HCT116 (cell line): ENCODE data around the gene PICALM. TPM values are rescaled to one million over a fixed set of nuclear protein-coding genes. Genes with fewer than 3 reads are reported as not detected.

Source experiments
- ATAC-seq: fragments of 200-7000 bp; cut with Tn5 transposase; 2 replicates; pipeline ENCODE4 v1.9.1; 2020; ENCODE audit warnings: mild to moderate bottlenecking, moderate library complexity
- BruUV-seq: library from RNA; stranded (reverse); fragments of 400-500 nt; replicated peaks from 2 replicates; lab custom pipeline; 2021; lab: Mats Ljungman, UMichigan
- CTCF ChIA-PET: fragments of 300-600 bp; sonication (Branson Sonifier 250); formaldehyde crosslinking; loops from one replicate; lab custom pipeline; 2021; ENCODE audit warnings: antibody characterized with exemption; lab: Charles Lee
- POLR2A ChIA-PET: fragments of 300-600, 350-600 bp; sonication (Branson Sonifier 250); formaldehyde crosslinking; loops from one replicate; lab custom pipeline; 2021; ENCODE audit warnings: antibody characterized with exemption; lab: Charles Lee
- RAD21 ChIA-PET, 2 experiments: fragments of 300-600 bp; sonication (Branson Sonifier 250); formaldehyde crosslinking; loops; one replicate each; lab custom pipeline; 2023; ENCODE audit warnings: low total read pairs in 2 of 2; ENCODE audit not compliant: uncharacterized antibody in 2 of 2, unreplicated experiment in 2 of 2, low non-redundant PET in 1 of 2; lab: Charles Lee
- DNase-seq: peaks from one replicate; pipeline ENCODE4 v3.0.0-alpha.2; 2010; ENCODE audit warnings: low read depth, low spot score
- H2AFZ ChIP-seq: fragments of 200-600 bp; shearing (Covaris generic), sonication (generic); 2 replicates; pipeline ENCODE4 v1.6.1; 2017; ENCODE audit warnings: low read depth, mixed run types, mixed read lengths, antibody characterized with exemption, low read length; ENCODE audit not compliant: poor library complexity, severe bottlenecking
- H3K27ac ChIP-seq: 2 replicates; pipeline ENCODE4 v1.5.1; 2012; ENCODE audit warnings: low read depth, low read length
- H3K27me3 ChIP-seq: fragments of 200-600 bp; sonication (generic); 2 replicates; pipeline ENCODE4 v1.6.1; 2016; ENCODE audit warnings: mixed run types, low read length, mixed read lengths; ENCODE audit not compliant: insufficient read depth
- H3K36me3 ChIP-seq, 2 experiments: fragments of 200-500 bp in 1 of 2; fragments of 200-600 bp in 1 of 2; sonication (Bioruptor generic) in 1 of 2; sonication (generic) in 1 of 2; 2 replicates each; pipeline versions ENCODE4 v1.5.1 to v1.6.1; 2014 to 2016; ENCODE audit warnings: low read length in 2 of 2, inconsistent platforms in 1 of 2, mixed read lengths in 1 of 2, mixed run types in 1 of 2; ENCODE audit not compliant: insufficient read depth in 2 of 2, control insufficient read depth in 1 of 2
- H3K4me1 ChIP-seq, 2 experiments: fragments of 200-600 bp in 1 of 2; sonication (generic) in 1 of 2; 2 replicates each; pipeline versions ENCODE4 v1.5.1 to v1.6.1; 2012 to 2017; ENCODE audit warnings: low read length in 2 of 2, inconsistent platforms in 1 of 2, mild to moderate bottlenecking in 1 of 2, mixed read lengths in 1 of 2, mixed run types in 1 of 2, moderate library complexity in 1 of 2; ENCODE audit not compliant: insufficient read depth in 2 of 2, control insufficient read depth in 1 of 2
- H3K4me2 ChIP-seq: fragments of 200-600 bp; sonication (generic); 2 replicates; pipeline ENCODE4 v1.6.1; 2017; ENCODE audit warnings: mixed run types, low read length, mixed read lengths
- H3K4me3 ChIP-seq, 2 experiments: fragments of 200-600 bp in 1 of 2; sonication (generic) in 1 of 2; replicated peaks in 1 of 2; 2 replicates each; pipeline ENCODE4 v1.5.1; 2011 to 2016; ENCODE audit warnings: low read length in 2 of 2, control low read depth in 1 of 2, low read depth in 1 of 2, mild to moderate bottlenecking in 1 of 2, mixed read lengths in 1 of 2, mixed run types in 1 of 2
- H3K79me2 ChIP-seq: fragments of 200-600 bp; sonication (generic); 2 replicates; pipeline ENCODE4 v1.6.1; 2017; ENCODE audit warnings: mild to moderate bottlenecking, mixed run types, low read length, moderate library complexity, mixed read lengths; ENCODE audit not compliant: insufficient read depth
- H3K9ac ChIP-seq: fragments of 200-600 bp; sonication (generic); 2 replicates; pipeline ENCODE4 v1.6.1; 2016; ENCODE audit warnings: low read length, mixed read lengths
- H3K9me2 ChIP-seq: fragments of 200-600 bp; sonication (generic), shearing (Covaris generic); 2 replicates; pipeline ENCODE4 v1.6.1; 2017; ENCODE audit warnings: mixed run types, mild to moderate bottlenecking, moderate library complexity; ENCODE audit not compliant: insufficient read depth
- H3K9me3 ChIP-seq, 2 experiments: fragments of 200-500 bp in 1 of 2; fragments of 200-600 bp in 1 of 2; sonication (Bioruptor generic) in 1 of 2; sonication (generic) in 1 of 2; 2 replicates each; pipeline ENCODE4 v1.6.1; 2014 to 2017; ENCODE audit warnings: low read length in 2 of 2, mixed read lengths in 2 of 2, inconsistent platforms in 1 of 2, low read depth in 1 of 2, mild to moderate bottlenecking in 1 of 2, mixed run types in 1 of 2, moderate library complexity in 1 of 2; ENCODE audit not compliant: control insufficient read depth in 1 of 2, insufficient read depth in 1 of 2
- H4K20me1 ChIP-seq: fragments of 200-600 bp; sonication (generic), shearing (Covaris generic); 2 replicates; pipeline ENCODE4 v1.6.1; 2017; ENCODE audit warnings: mixed run types, mild to moderate bottlenecking, moderate library complexity; ENCODE audit not compliant: insufficient read depth
- ATF3 ChIP-seq: IDR thresholded peaks from 2 replicates; pipeline ENCODE4 v1.6.1; 2012
- CBX3 ChIP-seq: IDR thresholded peaks from 2 replicates; pipeline ENCODE4 v1.6.1; 2012; ENCODE audit warnings: low read depth
- CEBPB ChIP-seq: IDR thresholded peaks from 2 replicates; pipeline ENCODE4 v1.6.1; 2012; ENCODE audit warnings: low read depth
- EGR1 ChIP-seq: IDR thresholded peaks from 2 replicates; pipeline ENCODE4 v1.6.1; 2012; ENCODE audit warnings: low read depth
- ELF1 ChIP-seq: IDR thresholded peaks from 2 replicates; pipeline ENCODE4 v1.6.1; 2012; ENCODE audit warnings: low read depth, borderline replicate concordance
- EZH2phosphoT487 ChIP-seq: fragments of 200-600 bp; IDR thresholded peaks from 2 replicates; pipeline ENCODE4 v1.6.1; 2018; ENCODE audit warnings: antibody characterized with exemption, borderline replicate concordance
- MAX ChIP-seq: IDR thresholded peaks from 2 replicates; pipeline ENCODE4 v1.6.1; 2012
- POLR2A ChIP-seq: IDR thresholded peaks from 2 replicates; pipeline ENCODE4 v1.7.0; 2011; ENCODE audit warnings: borderline replicate concordance; ENCODE audit not compliant: insufficient read depth, insufficient read length; ENCODE audit errors: extremely low read depth
- POLR2AphosphoS5 ChIP-seq: IDR thresholded peaks from 2 replicates; pipeline ENCODE4 v1.6.1; 2011; ENCODE audit warnings: mild to moderate bottlenecking, low read depth, low read length, moderate library complexity
- RAD21 ChIP-seq: IDR thresholded peaks from 2 replicates; pipeline ENCODE4 v1.6.1; 2012; ENCODE audit warnings: low read depth, mild to moderate bottlenecking
- REST ChIP-seq: IDR thresholded peaks from 2 replicates; pipeline ENCODE4 v1.6.1; 2012; ENCODE audit warnings: low read depth
- SIN3A ChIP-seq: IDR thresholded peaks from 2 replicates; pipeline ENCODE4 v1.6.1; 2012; ENCODE audit warnings: low read depth
- SP1 ChIP-seq: IDR thresholded peaks from 2 replicates; pipeline ENCODE4 v1.6.1; 2012; ENCODE audit warnings: low read depth
- SRF ChIP-seq: IDR thresholded peaks from 2 replicates; pipeline ENCODE4 v1.6.1; 2012; ENCODE audit warnings: low read depth
- YY1 ChIP-seq: IDR thresholded peaks from 2 replicates; pipeline ENCODE4 v1.6.1; 2011; ENCODE audit warnings: low read length, low read depth, moderate library complexity, mild to moderate bottlenecking; ENCODE audit not compliant: insufficient replicate concordance; ENCODE audit errors: extremely low read depth
- ZFX ChIP-seq: fragments of 450-650 bp; IDR thresholded peaks from 2 replicates; pipeline ENCODE4 v1.6.1; 2017
- intact Hi-C: fragments of 100-400 bp; cut with micrococcal nuclease; formaldehyde crosslinking; loops from 2 replicates; pipeline ENCODE4 v1.10.0; 2022
- total RNA-seq: library from RNA; stranded (reverse); gene quantifications from one replicate; pipeline ENCODE4 v1.2.1, GENCODE V29; 2021; ENCODE audit not compliant: unreplicated experiment

Gene PICALM
- total RNA-seq, 1 experiment from 2014 or later: 90.6 TPM

- Histone ChIP-seq H3K4me2 (no peak overlapping the region), H3K27me3 (no peaks in the 10 kb centered on the region), H3K4me1 (no peaks in the 10 kb centered on the region), H3K9ac (no peak overlapping the region), H3K79me2 (no peaks in the 10 kb centered on the region), H4K20me1 (no peaks in the 10 kb centered on the region), H3K27ac (no peak overlapping the region), H2AFZ (no peak overlapping the region), H3K9me2 (no peaks in the 10 kb centered on the region), H3K4me3 (no peak overlapping the region), H3K9me3 (no peaks in the 10 kb centered on the region), H3K36me3 (no peaks in the 10 kb centered on the region)
- ChIA-PET RAD21 (no interaction called here), CTCF (no interaction called here), POLR2A (interaction anchor here (0.6 kb wide), 1 partner anchor 214 kb away, joined by 3 read pairs; no protein-coding TSS in a partner anchor)
- no peak for ATAC-seq
- TF ChIP-seq REST: no peak
- no peak for TF ChIP-seq POLR2A
- no peak for TF ChIP-seq POLR2AphosphoS5
- no peak for TF ChIP-seq YY1
- TF ChIP-seq ATF3: no peak
- TF ChIP-seq CBX3: no peak
- no peak for TF ChIP-seq ELF1
- TF ChIP-seq SIN3A: no peak
- no peak for TF ChIP-seq SP1
- TF ChIP-seq RAD21: no peak
- no peak for TF ChIP-seq CEBPB
- no peak for TF ChIP-seq ZFX
- no peak for TF ChIP-seq SRF
- TF ChIP-seq EZH2phosphoT487: no peak
- TF ChIP-seq EGR1: no peak
- TF ChIP-seq MAX: no peak
- intact Hi-C loops: no loop called here
- DNase-seq: no peak
- BruUV-seq: no TSS peak
These were observed 146.5 kb downstream of the PICALM start for GRCh38 chr11:85922367-85922766.
